OCI-LY1 (cell line): ENCODE data around the gene RGCC.

ENCODE experiments used
- EZH2 ChIP-seq: fragments of 200-600 bp; sonication (generic), shearing (Covaris generic); IDR thresholded peaks from 2 replicates; pipeline ENCODE4 v1.8.0; 2017; ENCODE audit warnings: borderline replicate concordance, mixed run types, mild to moderate bottlenecking, antibody characterized with exemption, low read length, moderate library complexity, mixed read lengths
- TF ChIP-seq, protein P1 (sequence below): fragments of 200-600 bp; sonication (generic), shearing (Covaris generic); IDR thresholded peaks from 2 replicates; pipeline ENCODE4 v1.5.1; 2017; ENCODE audit warnings: mild to moderate bottlenecking, antibody characterized with exemption, low read length, moderate library complexity, mixed read lengths

DNA sequence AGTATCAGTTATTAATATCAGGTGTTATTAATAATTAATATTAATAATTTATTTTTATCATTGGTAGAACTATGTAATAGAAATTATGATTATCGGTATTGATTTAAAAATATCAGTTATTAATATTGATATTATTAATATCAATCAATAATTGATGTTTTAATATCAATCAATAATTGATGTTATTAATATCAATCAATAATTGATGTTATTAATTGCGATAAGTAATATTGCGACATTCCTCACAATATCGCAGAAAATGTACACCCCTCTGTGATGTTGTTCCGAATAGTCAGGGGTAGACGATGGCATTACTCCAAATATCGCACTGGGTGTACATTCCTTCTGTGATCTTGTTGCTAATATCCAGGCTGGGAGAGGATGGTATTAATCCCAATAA is 3.7 kb upstream of the RGCC start:
- TF ChIP-seq, protein P1, sequence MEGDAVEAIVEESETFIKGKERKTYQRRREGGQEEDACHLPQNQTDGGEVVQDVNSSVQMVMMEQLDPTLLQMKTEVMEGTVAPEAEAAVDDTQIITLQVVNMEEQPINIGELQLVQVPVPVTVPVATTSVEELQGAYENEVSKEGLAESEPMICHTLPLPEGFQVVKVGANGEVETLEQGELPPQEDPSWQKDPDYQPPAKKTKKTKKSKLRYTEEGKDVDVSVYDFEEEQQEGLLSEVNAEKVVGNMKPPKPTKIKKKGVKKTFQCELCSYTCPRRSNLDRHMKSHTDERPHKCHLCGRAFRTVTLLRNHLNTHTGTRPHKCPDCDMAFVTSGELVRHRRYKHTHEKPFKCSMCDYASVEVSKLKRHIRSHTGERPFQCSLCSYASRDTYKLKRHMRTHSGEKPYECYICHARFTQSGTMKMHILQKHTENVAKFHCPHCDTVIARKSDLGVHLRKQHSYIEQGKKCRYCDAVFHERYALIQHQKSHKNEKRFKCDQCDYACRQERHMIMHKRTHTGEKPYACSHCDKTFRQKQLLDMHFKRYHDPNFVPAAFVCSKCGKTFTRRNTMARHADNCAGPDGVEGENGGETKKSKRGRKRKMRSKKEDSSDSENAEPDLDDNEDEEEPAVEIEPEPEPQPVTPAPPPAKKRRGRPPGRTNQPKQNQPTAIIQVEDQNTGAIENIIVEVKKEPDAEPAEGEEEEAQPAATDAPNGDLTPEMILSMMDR = no peak
- no peak for TF ChIP-seq EZH2
